ENCODE measurements around the gene SLC41A1.

Gene SLC41A1

DNA sequence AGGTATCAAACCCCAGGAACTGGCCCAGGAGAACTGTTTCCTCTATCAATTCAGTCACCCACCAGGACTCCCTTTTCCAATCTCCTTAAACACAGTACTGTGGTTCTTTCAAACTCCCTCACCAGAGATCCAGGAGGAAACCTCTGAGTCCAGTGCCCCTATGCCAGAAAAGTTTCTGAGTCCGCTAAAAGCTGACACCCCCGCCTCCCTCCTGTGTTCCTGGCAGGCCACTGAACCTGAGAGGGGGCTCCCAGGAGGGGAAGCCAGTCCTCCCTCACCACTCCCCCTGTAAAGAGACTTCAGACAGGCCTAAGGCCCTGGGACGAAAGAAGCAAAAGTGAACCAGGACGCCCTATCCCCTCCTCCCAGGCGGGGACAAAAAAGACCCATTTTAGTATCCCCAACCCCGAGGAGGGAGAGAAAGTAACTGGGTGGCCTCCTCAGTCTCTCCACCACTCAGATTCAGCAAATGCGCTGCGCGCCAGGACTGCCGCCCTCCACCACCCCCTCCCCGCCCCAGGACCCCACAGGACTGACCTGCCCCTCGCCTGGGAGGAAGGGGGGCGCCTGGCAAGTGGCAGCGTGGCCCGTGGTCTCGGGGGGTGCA is 624 bp downstream of the SLC41A1 start:
- H3K9me2 ChIP-seq (replicated peaks; ENCODE audit: low read depth, low read length): no peaks in the 10 kb centered on the region
- no peaks in the 10 kb centered on the region for H3K27me3 ChIP-seq (ENCODE audit: insufficient read depth, low read length, poor library complexity, severe bottlenecking)
- peaks cover 36% of the 10 kb centered on the region for H4K20me1 ChIP-seq (ENCODE audit: insufficient read depth, low read length, poor library complexity, severe bottlenecking)
- H3K36me3 ChIP-seq (ENCODE audit: insufficient read depth, low read length): no peaks in the 10 kb centered on the region
- H3K4me3 ChIP-seq (ENCODE audit: low read length, poor library complexity, severe bottlenecking): peak overlapping the region; percentile 87
- H3K4me1 ChIP-seq (ENCODE audit: insufficient read depth, low read length, poor library complexity, severe bottlenecking): peaks cover 57% of the 10 kb centered on the region
- H3K9me3 ChIP-seq (ENCODE audit: insufficient read depth, low read depth, low read length): no peaks in the 10 kb centered on the region
- H3F3A ChIP-seq (ENCODE audit: low read depth): no peaks in the 10 kb centered on the region
- no peak for TF ChIP-seq EZH2phosphoT487 (IDR thresholded peaks at IDR 0.05; ENCODE audit: borderline replicate concordance)
- TF ChIP-seq CTCF (conservative IDR thresholded peaks at IDR 0.05; ENCODE audit: low read length): no peak
- peak overlapping the region; percentile 87 for H3K9ac ChIP-seq (ENCODE audit: low read depth, low read length, poor library complexity, severe bottlenecking)
- H3K4me2 ChIP-seq (ENCODE audit: low read depth, low read length, poor library complexity, severe bottlenecking): peak overlapping the region; percentile 96
- H2AFZ ChIP-seq (ENCODE audit: low read length): peak overlapping the region; percentile 91
- H3K79me2 ChIP-seq (ENCODE audit: insufficient read depth, low read length): peaks cover 54% of the 10 kb centered on the region

DNA sequence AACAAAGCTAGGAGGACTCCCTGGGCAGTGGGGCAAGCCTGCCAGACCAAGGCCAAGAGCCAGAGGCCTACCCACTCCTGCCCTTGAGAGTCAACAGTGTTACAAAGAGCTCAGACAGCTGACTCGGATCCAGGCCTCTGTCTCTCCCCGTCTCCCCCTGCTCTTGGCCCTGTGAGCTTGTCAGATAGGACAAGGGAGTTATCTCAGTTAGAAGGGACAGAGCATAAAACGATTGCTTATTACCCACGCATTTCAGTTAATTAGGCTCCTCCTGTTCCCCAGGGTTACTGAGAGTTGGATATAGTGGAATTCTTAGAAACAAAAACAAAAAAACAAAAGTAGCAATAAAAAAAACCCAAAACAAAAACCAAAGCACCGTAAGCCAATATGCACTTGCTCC is 1.3 kb downstream of the SLC41A1 start:
- Histone ChIP-seq H3K36me3 (ENCODE audit: insufficient read depth, low read length) (no peaks in the 10 kb centered on the region), H3K4me1 (ENCODE audit: insufficient read depth, low read length, poor library complexity, severe bottlenecking) (peaks cover 63% of the 10 kb centered on the region), H2AFZ (ENCODE audit: low read length) (no peak overlapping the region), H3K9me2 (replicated peaks; ENCODE audit: low read depth, low read length) (no peaks in the 10 kb centered on the region), H3F3A (ENCODE audit: low read depth) (no peaks in the 10 kb centered on the region), H3K79me2 (ENCODE audit: insufficient read depth, low read length) (peaks cover 61% of the 10 kb centered on the region), H3K27me3 (ENCODE audit: insufficient read depth, low read length, poor library complexity, severe bottlenecking) (no peaks in the 10 kb centered on the region), H4K20me1 (ENCODE audit: insufficient read depth, low read length, poor library complexity, severe bottlenecking) (peaks cover 36% of the 10 kb centered on the region), H3K9ac (ENCODE audit: low read depth, low read length, poor library complexity, severe bottlenecking) (peak overlapping the region; percentile 87), H3K4me3 (ENCODE audit: low read length, poor library complexity, severe bottlenecking) (peak overlapping the region; percentile 87), H3K9me3 (ENCODE audit: insufficient read depth, low read depth, low read length) (no peaks in the 10 kb centered on the region), H3K4me2 (ENCODE audit: low read depth, low read length, poor library complexity, severe bottlenecking) (peak overlapping the region; percentile 96)
- no peak for TF ChIP-seq EZH2phosphoT487 (IDR thresholded peaks at IDR 0.05; ENCODE audit: borderline replicate concordance)
- no peak for TF ChIP-seq CTCF (conservative IDR thresholded peaks at IDR 0.05; ENCODE audit: low read length)

- Histone ChIP-seq H3K79me2 (ENCODE audit: insufficient read depth, low read length) (peaks cover 71% of the 10 kb centered on the region), H3K4me2 (ENCODE audit: low read depth, low read length, poor library complexity, severe bottlenecking) (peak overlapping the region; percentile 96)
- TF ChIP-seq EZH2phosphoT487 (IDR thresholded peaks at IDR 0.05; ENCODE audit: borderline replicate concordance) (no peak), CTCF (conservative IDR thresholded peaks at IDR 0.05; ENCODE audit: low read length) (peak; percentile 57)
Observed at GRCh38 chr1:205810448-205811157, 2.4 kb downstream of the SLC41A1 start.

More at GRCh38 chr1:205810448-205811157, 2.4 kb downstream of the SLC41A1 start:
- Histone ChIP-seq H3K4me3 (ENCODE audit: low read length, poor library complexity, severe bottlenecking) (peak overlapping the region; percentile 87), H3K9ac (ENCODE audit: low read depth, low read length, poor library complexity, severe bottlenecking) (peak overlapping the region; percentile 44), H3K4me1 (ENCODE audit: insufficient read depth, low read length, poor library complexity, severe bottlenecking) (peaks cover 73% of the 10 kb centered on the region), H3K27me3 (ENCODE audit: insufficient read depth, low read length, poor library complexity, severe bottlenecking) (no peaks in the 10 kb centered on the region), H3K36me3 (ENCODE audit: insufficient read depth, low read length) (no peaks in the 10 kb centered on the region), H3K9me3 (ENCODE audit: insufficient read depth, low read depth, low read length) (no peaks in the 10 kb centered on the region), H4K20me1 (ENCODE audit: insufficient read depth, low read length, poor library complexity, severe bottlenecking) (peaks cover 44% of the 10 kb centered on the region), H3F3A (ENCODE audit: low read depth) (no peaks in the 10 kb centered on the region), H2AFZ (ENCODE audit: low read length) (no peak overlapping the region), H3K9me2 (replicated peaks; ENCODE audit: low read depth, low read length) (no peaks in the 10 kb centered on the region)

Measured in Loucy (cell line).